ENCODE data around the gene UBE2O.

UBE2O gene

DNA sequence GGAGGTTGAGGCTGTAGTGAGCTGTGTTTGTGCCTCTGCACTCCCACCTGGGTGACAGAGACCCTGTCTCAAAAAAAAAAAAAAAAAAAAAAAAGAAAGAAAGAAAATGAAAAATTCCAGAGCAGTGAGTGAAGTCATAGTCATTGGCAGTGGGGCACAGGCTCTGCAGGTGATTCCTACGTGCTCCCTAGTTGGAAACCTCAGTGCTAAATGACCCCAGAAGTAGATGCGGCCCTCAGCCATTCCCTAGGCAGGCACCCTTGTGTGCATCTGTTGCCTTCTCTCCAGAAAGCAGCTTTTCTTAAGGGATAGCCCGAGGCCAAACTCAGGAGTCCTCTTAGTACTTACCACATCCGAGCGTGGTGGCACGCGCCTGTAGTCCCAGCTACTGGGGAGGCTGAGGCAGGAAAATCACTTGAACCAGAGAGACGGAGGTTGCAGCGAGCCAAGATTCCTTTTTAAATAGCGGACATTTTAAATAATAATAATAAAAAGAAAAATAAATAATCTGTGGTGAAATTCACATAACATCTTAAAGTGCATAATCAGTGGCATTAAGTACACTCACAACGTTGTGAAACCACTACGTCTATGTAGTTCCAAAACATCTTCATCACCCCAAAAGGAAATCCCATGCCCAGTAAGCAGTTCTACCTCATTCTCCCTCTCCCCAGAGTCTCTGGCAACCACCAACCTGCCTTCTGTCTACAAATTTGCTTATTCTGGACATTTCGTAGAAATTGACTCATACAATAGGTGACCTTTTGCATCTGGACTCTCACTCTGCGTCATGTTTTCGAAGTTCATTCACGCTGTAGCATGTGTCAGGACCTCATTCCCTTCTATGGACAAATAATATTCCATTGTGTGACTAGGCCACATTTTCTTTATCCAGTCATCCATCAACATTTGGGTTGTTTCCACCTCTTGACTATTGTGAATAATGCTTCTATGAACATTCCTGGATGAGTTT, 81.0 kb downstream of the UBE2O start:
- no peak overlapping the region for H3K4me3 ChIP-seq (ENCODE audit: low read length)
- H3K9me3 ChIP-seq (ENCODE audit: insufficient read depth, low read depth, low read length), result no peaks in the 10 kb centered on the region
- H3K4me1 ChIP-seq (ENCODE audit: insufficient read depth, low read length), result no peaks in the 10 kb centered on the region
- H3K9ac ChIP-seq (ENCODE audit: low read depth, low read length), result no peak overlapping the region
- 92% methylated on average over 14 of the region's 16 CpGs for WGBS
- H3K27me3 ChIP-seq (ENCODE audit: insufficient read depth, low read length), result no peaks in the 10 kb centered on the region
- no peaks in the 10 kb centered on the region for H3K36me3 ChIP-seq (ENCODE audit: insufficient read depth, low read length)
- no peak overlapping the region for H3K27ac ChIP-seq (ENCODE audit: low read depth, low read length)

DNA sequence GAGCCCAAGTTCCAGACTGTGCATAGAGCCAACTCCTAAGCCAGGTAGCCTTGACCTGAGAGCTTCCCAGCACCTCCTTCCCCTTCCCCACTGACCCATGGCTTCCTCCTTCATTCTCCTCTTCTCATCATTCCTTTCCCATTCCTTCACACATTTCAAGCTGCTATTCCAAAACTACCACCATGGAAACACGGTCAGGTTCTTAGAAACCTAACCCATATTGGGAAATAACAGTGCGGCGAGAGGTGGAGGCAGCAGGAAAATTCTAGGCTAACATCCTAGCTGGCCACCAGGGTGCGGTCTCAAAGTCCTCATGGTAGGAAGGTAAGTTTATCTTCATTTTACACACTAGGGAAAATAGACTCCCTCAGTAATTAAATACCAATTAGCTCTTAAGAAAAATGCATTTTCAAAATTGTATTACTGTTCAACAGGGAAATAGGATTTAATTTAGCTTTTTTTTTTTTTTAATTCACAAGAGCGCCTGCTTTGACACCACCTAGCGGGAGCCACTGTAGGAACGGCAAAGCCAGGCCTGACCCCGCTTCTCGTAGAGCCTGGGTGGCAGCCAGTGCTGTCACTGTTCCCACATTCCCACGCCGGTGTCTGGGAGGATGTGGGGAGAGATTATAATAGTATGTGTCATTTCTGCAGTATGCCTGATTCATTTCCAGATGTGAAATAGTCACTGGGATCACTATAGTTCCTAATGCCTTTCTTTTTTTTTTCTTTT, 82.5 kb downstream of the UBE2O start:
- no peaks in the 10 kb centered on the region for H3K36me3 ChIP-seq (ENCODE audit: insufficient read depth, low read length)
- no peak overlapping the region for H3K4me3 ChIP-seq (ENCODE audit: low read length)
- H3K9me3 ChIP-seq (ENCODE audit: insufficient read depth, low read depth, low read length), result no peaks in the 10 kb centered on the region
- H3K4me1 ChIP-seq (ENCODE audit: insufficient read depth, low read length), result peaks cover 4% of the 10 kb centered on the region; the same call in 1 of the 2 replicates
- WGBS, result 91% methylated on average over 10 of the region's 11 CpGs
- no peaks in the 10 kb centered on the region for H3K27me3 ChIP-seq (ENCODE audit: insufficient read depth, low read length)
- H3K27ac ChIP-seq (ENCODE audit: low read depth, low read length), result no peak overlapping the region
- no peak overlapping the region for H3K9ac ChIP-seq (ENCODE audit: low read depth, low read length)

DNA sequence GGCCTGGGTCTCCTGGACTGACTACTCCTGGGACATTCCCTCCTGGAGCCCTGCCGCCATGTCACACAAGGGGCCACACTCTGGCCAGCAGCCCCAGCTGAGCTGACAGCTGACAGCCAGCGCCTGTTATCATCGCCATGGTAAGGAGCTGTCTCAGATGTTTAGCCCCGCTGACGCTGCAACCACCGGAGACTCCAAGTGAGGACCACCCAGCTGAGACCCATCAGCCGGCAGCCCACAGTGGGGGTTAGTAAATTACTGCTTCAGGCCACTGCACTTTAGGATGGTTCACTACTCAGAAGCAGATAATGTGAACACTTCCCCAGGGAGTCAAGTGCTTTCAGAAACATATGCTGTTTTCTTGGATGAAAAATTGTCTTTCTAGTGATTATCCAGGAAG, 83.1 kb downstream of the UBE2O start:
- peaks cover 4% of the 10 kb centered on the region; the same call in 1 of the 2 replicates for H3K4me1 ChIP-seq (ENCODE audit: insufficient read depth, low read length)
- 93% methylated on average over 7 of the region's 7 CpGs for WGBS
- H3K27ac ChIP-seq (ENCODE audit: low read depth, low read length), result no peak overlapping the region
- no peaks in the 10 kb centered on the region for H3K9me3 ChIP-seq (ENCODE audit: insufficient read depth, low read depth, low read length)
- H3K9ac ChIP-seq (ENCODE audit: low read depth, low read length), result no peak overlapping the region
- H3K4me3 ChIP-seq (ENCODE audit: low read length), result no peak overlapping the region
- no peaks in the 10 kb centered on the region for H3K36me3 ChIP-seq (ENCODE audit: insufficient read depth, low read length)
- H3K27me3 ChIP-seq (ENCODE audit: insufficient read depth, low read length), result no peaks in the 10 kb centered on the region

DNA sequence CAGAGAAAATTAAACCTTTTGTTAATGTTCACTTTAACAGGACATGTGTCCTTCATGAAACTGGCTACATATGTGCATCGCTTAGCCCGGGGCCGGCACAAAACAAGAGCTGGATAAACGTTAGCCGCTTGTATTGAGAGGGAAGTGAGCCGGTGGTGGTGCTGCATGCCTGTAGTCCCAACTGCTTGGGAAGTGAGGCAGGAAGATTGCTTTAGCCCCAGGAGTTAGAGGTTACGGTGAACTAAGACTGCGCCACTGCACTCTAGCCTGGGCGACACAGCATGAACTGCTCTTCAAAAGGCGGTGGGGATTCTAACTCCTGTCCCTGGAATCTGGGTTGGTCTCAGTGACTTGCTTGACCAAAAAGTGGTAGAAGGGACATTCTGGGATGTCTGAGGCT, 83.6 kb downstream of the UBE2O start:
- 92% methylated on average over 10 of the region's 10 CpGs for WGBS
- Histone ChIP-seq H3K27ac (ENCODE audit: low read depth, low read length) (no peak overlapping the region), H3K9me3 (ENCODE audit: insufficient read depth, low read depth, low read length) (no peaks in the 10 kb centered on the region), H3K9ac (ENCODE audit: low read depth, low read length) (no peak overlapping the region), H3K4me1 (ENCODE audit: insufficient read depth, low read length) (peaks cover 4% of the 10 kb centered on the region; the same call in 1 of the 2 replicates), H3K27me3 (ENCODE audit: insufficient read depth, low read length) (no peaks in the 10 kb centered on the region), H3K4me3 (ENCODE audit: low read length) (no peak overlapping the region), H3K36me3 (ENCODE audit: insufficient read depth, low read length) (no peaks in the 10 kb centered on the region)

DNA sequence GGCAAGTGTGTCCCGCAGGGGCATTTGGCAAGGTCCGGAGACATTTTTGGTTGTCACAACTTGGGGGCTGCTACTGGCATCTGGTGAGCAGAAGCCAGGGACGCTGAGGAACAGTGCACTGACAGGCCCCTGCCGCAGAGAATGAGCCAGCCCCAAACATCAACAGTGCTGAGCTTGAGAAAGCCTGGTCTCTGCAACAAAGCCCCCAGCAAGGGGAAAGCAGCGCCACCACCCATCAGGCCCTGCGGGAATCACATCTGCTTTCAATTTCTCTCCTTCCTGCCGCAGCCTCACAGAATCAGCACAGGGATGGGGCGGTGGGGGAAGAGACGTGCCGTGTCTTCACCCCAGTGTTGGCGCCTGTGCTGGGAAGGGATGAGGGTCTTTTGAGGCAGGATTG, 84.4 kb downstream of the UBE2O start:
- no peaks in the 10 kb centered on the region for H3K36me3 ChIP-seq (ENCODE audit: insufficient read depth, low read length)
- H3K9me3 ChIP-seq (ENCODE audit: insufficient read depth, low read depth, low read length), result no peaks in the 10 kb centered on the region
- H3K4me1 ChIP-seq (ENCODE audit: insufficient read depth, low read length), result peaks cover 4% of the 10 kb centered on the region; the same call in 1 of the 2 replicates
- no peaks in the 10 kb centered on the region for H3K27me3 ChIP-seq (ENCODE audit: insufficient read depth, low read length)
- WGBS, result 87% methylated on average over 11 of the region's 11 CpGs
- H3K27ac ChIP-seq (ENCODE audit: low read depth, low read length), result no peak overlapping the region
- H3K4me3 ChIP-seq (ENCODE audit: low read length), result no peak overlapping the region
- H3K9ac ChIP-seq (ENCODE audit: low read depth, low read length), result no peak overlapping the region

DNA sequence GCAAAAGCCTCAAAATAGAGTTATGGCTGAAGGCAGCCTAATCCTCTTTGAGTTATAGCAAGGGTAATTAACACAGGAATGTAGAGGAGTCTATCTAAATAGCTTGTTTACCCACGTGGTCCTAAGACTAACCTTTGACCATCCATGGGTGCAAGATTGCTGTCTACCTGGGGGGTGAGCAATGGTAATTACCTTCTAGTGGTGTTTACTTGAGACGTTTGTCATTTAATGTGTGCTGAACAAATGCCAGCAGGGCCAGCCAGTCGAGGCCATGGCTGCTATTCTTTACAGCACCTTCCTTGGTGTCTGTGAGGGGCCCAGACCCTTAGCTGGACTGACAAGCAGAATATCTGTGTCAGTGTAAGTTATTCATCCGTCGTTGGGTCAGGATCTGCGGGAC, 85.3 kb downstream of the UBE2O start:
- Histone ChIP-seq H3K4me1 (ENCODE audit: insufficient read depth, low read length) (peaks cover 4% of the 10 kb centered on the region; the same call in 1 of the 2 replicates), H3K27ac (ENCODE audit: low read depth, low read length) (no peak overlapping the region), H3K27me3 (ENCODE audit: insufficient read depth, low read length) (no peaks in the 10 kb centered on the region), H3K4me3 (ENCODE audit: low read length) (no peak overlapping the region), H3K36me3 (ENCODE audit: insufficient read depth, low read length) (no peaks in the 10 kb centered on the region), H3K9me3 (ENCODE audit: insufficient read depth, low read depth, low read length) (no peaks in the 10 kb centered on the region), H3K9ac (ENCODE audit: low read depth, low read length) (no peak overlapping the region)
- 75% methylated on average over 6 of the region's 6 CpGs for WGBS

DNA sequence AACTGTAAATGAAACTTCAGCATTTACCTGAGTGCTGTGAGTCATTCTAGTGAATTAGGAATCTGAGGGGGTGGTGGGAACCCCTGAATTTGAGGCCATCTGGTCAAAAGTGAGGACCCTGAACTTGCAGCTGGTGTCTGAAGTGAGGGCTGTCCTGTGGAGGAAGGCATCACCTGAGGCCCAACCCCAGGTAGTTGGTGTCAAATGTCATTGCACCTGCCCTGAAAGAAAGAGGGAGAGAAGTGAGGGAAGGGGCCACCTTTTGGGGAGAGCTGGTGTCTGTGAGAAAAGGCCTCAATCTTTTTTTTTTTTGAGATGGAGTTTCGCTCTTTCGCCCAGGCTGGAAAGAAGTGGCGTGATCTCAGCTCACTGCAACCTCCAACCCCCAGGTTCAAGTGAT, 86.7 kb downstream of the UBE2O start:
- Histone ChIP-seq H3K9ac (ENCODE audit: low read depth, low read length) (no peak overlapping the region), H3K36me3 (ENCODE audit: insufficient read depth, low read length) (no peaks in the 10 kb centered on the region), H3K4me3 (ENCODE audit: low read length) (no peak overlapping the region), H3K27ac (ENCODE audit: low read depth, low read length) (no peak overlapping the region), H3K27me3 (ENCODE audit: insufficient read depth, low read length) (no peaks in the 10 kb centered on the region), H3K4me1 (ENCODE audit: insufficient read depth, low read length) (peaks cover 4% of the 10 kb centered on the region; the same call in 1 of the 2 replicates), H3K9me3 (ENCODE audit: insufficient read depth, low read depth, low read length) (no peaks in the 10 kb centered on the region)
- 100% methylated on average over 3 of the region's 3 CpGs for WGBS

DNA sequence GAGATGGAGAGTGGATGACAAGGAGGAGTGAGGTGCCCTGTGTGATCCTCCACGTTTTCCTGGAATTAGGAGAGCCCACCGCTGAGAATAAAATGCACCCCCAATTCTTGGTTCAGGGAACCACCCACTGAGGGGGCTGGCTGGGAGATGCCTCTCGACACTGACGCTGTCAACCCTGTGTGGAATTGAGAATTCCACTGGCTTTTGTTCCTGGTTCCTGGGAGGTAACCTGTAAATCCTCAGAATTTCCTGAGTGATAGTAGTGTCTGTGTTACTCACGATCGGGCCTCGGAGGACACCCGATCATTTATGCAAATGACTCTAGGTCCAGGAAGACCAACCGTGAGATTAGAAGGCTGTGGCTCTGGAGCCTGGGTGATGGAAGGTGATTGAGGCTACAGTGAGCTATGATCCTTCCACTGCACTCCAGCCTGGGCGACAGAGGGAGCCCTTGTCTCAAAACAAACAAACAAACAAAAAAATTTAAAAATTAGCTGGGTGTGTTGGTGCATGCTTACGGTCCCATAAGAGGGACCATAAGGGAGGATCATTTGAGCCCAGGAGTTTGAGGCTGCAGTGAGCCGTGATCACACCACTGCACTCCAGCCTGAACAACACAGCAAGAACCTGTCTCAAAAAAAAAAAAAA, 87.6 kb downstream of the UBE2O start:
- Histone ChIP-seq H3K4me3 (ENCODE audit: low read length) (no peak overlapping the region), H3K9me3 (ENCODE audit: insufficient read depth, low read depth, low read length) (no peaks in the 10 kb centered on the region), H3K27me3 (ENCODE audit: insufficient read depth, low read length) (no peaks in the 10 kb centered on the region), H3K36me3 (ENCODE audit: insufficient read depth, low read length) (no peaks in the 10 kb centered on the region), H3K27ac (ENCODE audit: low read depth, low read length) (no peak overlapping the region), H3K9ac (ENCODE audit: low read depth, low read length) (no peak overlapping the region), H3K4me1 (ENCODE audit: insufficient read depth, low read length) (peaks cover 4% of the 10 kb centered on the region; the same call in 1 of the 2 replicates)
- 63% methylated on average over 10 of the region's 12 CpGs for WGBS

DNA sequence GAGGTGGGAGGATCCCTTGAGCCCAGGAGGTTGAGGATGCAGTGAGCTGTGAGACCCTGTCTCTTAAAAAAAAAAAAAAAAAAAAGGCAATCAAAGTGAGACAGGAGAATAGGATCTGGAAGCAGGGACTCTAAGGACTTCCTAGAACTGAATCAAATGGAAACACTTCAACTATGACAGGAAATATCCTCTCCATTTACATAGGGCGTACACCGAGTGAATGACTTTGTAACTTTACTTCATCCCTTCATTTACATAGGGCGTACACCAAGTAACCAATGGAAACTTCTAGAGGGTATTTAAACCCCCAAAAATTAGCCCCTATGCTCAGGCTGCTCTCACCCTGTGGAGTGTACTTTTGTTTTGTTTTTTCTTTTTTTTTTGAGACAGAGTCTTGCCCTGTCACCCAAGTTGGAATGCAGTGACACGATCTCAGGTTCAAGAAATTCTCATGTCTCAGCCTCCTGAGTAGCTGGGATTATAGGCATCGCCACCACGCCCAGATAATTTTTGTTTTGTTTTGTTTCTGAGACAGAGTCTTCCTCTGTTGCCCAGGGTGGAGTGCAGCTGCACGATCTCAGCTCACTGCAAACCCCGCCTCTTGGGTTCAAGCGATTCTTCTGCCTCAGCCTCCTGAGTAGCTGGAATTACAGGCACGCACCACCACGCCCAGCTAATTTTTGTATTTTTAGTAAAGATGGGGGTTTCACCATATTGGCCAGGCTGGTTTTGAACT, 89.7 kb downstream of the UBE2O start:
- no peak overlapping the region for H3K9ac ChIP-seq (ENCODE audit: low read depth, low read length)
- H3K36me3 ChIP-seq (ENCODE audit: insufficient read depth, low read length), result no peaks in the 10 kb centered on the region
- WGBS, result 94% methylated on average over 11 of the region's 11 CpGs
- peaks cover 4% of the 10 kb centered on the region; the same call in 1 of the 2 replicates for H3K4me1 ChIP-seq (ENCODE audit: insufficient read depth, low read length)
- no peak overlapping the region for H3K27ac ChIP-seq (ENCODE audit: low read depth, low read length)
- no peak overlapping the region for H3K4me3 ChIP-seq (ENCODE audit: low read length)
- no peaks in the 10 kb centered on the region for H3K9me3 ChIP-seq (ENCODE audit: insufficient read depth, low read depth, low read length)
- no peaks in the 10 kb centered on the region for H3K27me3 ChIP-seq (ENCODE audit: insufficient read depth, low read length)

DNA sequence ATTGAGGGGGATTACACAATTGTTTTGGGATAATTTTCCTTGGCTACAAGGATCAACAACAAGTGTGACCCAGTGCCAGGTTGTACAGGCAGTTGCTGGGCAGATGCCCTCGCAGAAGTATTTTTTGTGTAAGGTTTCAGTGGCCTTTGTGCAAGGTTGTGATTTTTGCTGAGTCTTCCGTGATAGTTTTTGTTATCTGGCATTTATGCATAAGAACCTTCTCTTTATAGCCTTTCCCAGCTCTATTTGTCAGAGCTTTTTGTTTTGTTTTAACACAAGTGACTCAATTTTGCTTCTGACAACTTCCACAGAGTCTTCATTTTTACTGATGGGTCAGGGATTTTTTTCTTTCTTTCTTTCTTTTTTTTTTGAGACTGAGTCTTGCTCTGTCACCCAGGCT, 92.5 kb downstream of the UBE2O start:
- Histone ChIP-seq H3K9me3 (ENCODE audit: insufficient read depth, low read depth, low read length) (no peaks in the 10 kb centered on the region), H3K9ac (ENCODE audit: low read depth, low read length) (no peak overlapping the region), H3K36me3 (ENCODE audit: insufficient read depth, low read length) (no peaks in the 10 kb centered on the region), H3K4me3 (ENCODE audit: low read length) (no peak overlapping the region), H3K4me1 (ENCODE audit: insufficient read depth, low read length) (no peaks in the 10 kb centered on the region), H3K27ac (ENCODE audit: low read depth, low read length) (no peak overlapping the region), H3K27me3 (ENCODE audit: insufficient read depth, low read length) (no peaks in the 10 kb centered on the region)
- 96% methylated on average over 1 of the region's 2 CpGs for WGBS

Data from HUES64 (cell line).